ENCODE results near the gene PCNX2.
A peak's percentile ranks its signal among the peaks of the same experiment; 100 is the strongest.
"Not testable (repeated sequence)": the region's sequence is repeated elsewhere in the genome, so short reads cannot be mapped to it uniquely, and the experiment has no call there.

Gene PCNX2

GRCh38 chr1:233188061-233188460 lies 107.5 kb downstream of the PCNX2 start:
- TF ChIP-seq CTCF (IDR thresholded peaks at IDR 0.05; ENCODE audit: low read depth, low read length) = peak; percentile 10
- DNase-seq (ENCODE audit: low read depth, low spot score) = no peak
- in situ Hi-C loops (cut with HindIII; ENCODE audit: low sequenced_read_pairs) = no loop called here

GRCh38 chr1:233183226-233184020 lies 112.1 kb downstream of the PCNX2 start:
- TF ChIP-seq CTCF (IDR thresholded peaks at IDR 0.05; ENCODE audit: low read depth, low read length) = no peak
- in situ Hi-C loops (cut with HindIII; ENCODE audit: low sequenced_read_pairs) = no loop called here
- H3K4me3 ChIP-seq (ENCODE audit: low read depth, low read length) = no peak overlapping the region
- peak; percentile 44 for DNase-seq (ENCODE audit: low read depth, low spot score)

More at GRCh38 chr1:233188061-233188460, 107.5 kb downstream of the PCNX2 start:
- no peak overlapping the region for H3K4me3 ChIP-seq (ENCODE audit: low read depth, low read length)

GRCh38 chr1:233182587-233182986 lies 112.9 kb downstream of the PCNX2 start:
- no peak for DNase-seq (ENCODE audit: low read depth, low spot score)
- in situ Hi-C loops (cut with HindIII; ENCODE audit: low sequenced_read_pairs) = no loop called here
- no peak for TF ChIP-seq CTCF (IDR thresholded peaks at IDR 0.05; ENCODE audit: low read depth, low read length)
- H3K4me3 ChIP-seq (ENCODE audit: low read depth, low read length) = no peak overlapping the region

- H3K4me3 ChIP-seq (ENCODE audit: low read depth, low read length) = no peak overlapping the region
- in situ Hi-C loops (cut with HindIII; ENCODE audit: low sequenced_read_pairs) = no loop called here
- no peak for TF ChIP-seq CTCF (IDR thresholded peaks at IDR 0.05; ENCODE audit: low read depth, low read length)
- DNase-seq (ENCODE audit: low read depth, low spot score) = no peak
Observed at GRCh38 chr1:233180641-233181364, 114.7 kb downstream of the PCNX2 start.

GRCh38 chr1:233179638-233180037 lies 115.9 kb downstream of the PCNX2 start:
- H3K4me3 ChIP-seq (ENCODE audit: low read depth, low read length); in situ Hi-C loops (cut with HindIII; ENCODE audit: low sequenced_read_pairs): not testable (repeated sequence)
- peak; percentile 9 for DNase-seq (ENCODE audit: low read depth, low spot score)

- in situ Hi-C loops (cut with HindIII; ENCODE audit: low sequenced_read_pairs) = no loop called here
- peak; percentile 35 for TF ChIP-seq CTCF (IDR thresholded peaks at IDR 0.05; ENCODE audit: low read depth, low read length)
- DNase-seq (ENCODE audit: low read depth, low spot score) = peak; percentile 29
- H3K4me3 ChIP-seq (ENCODE audit: low read depth, low read length) = no peak overlapping the region
Observed at GRCh38 chr1:233172201-233172600, 123.3 kb downstream of the PCNX2 start.

GRCh38 chr1:233170741-233171140 lies 124.8 kb downstream of the PCNX2 start:
- no peak overlapping the region for H3K4me3 ChIP-seq (ENCODE audit: low read depth, low read length)
- TF ChIP-seq CTCF (IDR thresholded peaks at IDR 0.05; ENCODE audit: low read depth, low read length) = no peak
- no peak for DNase-seq (ENCODE audit: low read depth, low spot score)
- in situ Hi-C loops (cut with HindIII; ENCODE audit: low sequenced_read_pairs) = no loop called here
